Measurements from ENCODE around the gene FEM1B.

GRCh38 chr15:68261241-68261640 lies 16.3 kb upstream of the FEM1B start:
- TF ChIP-seq CTCF (IDR thresholded peaks at IDR 0.05; ENCODE audit: low read length), result no peak
- TF ChIP-seq EZH2 (IDR thresholded peaks at IDR 0.05; ENCODE audit: borderline replicate concordance, low read length), result no peak

All from OCI-LY1 (cell line).